Coronary artery (tissue), 2 donors: ENCODE data around the gene NAA16.

Experiments
- DNase-seq: peaks from one replicate; pipeline ENCODE4 v3.0.0-alpha.2; 2017; ENCODE audit warnings: low spot score
- H3K27ac ChIP-seq, 2 donors: fragments of 200-600 bp; sonication (generic); one replicate each; pipeline ENCODE4 v1.5.1; 2016 to 2019
- H3K4me3 ChIP-seq: fragments of 200-600 bp; sonication (generic); 2 replicates; pipeline ENCODE4 v1.5.1; 2016; ENCODE audit warnings: mild to moderate bottlenecking, moderate library complexity
- TF ChIP-seq, protein P1 (sequence below): fragments of 200-600 bp; sonication (generic); IDR thresholded peaks from one replicate; pipeline ENCODE4 v1.5.1; 2019; ENCODE audit warnings: antibody characterized with exemption

The NAA16 gene

DNA sequence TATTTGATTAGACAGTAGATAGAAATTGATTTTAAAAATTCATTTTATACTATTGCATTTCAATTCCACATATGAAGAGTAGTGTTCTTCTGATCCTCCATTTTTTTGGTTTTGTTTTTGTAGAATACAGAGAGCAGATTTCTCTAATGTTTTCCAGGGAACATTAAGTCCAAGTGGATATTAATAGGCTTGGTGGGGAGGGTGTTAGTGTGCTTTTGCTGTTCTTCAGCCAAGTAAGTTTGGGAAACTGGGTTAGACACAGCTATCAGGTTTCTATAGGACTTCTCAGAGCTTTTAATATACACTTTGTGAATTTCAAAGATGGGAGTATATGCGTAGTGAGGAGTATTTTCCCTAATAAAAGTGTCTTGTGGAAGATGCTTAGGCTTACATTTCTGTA lies 21.8 kb downstream of the NAA16 start:
- DNase-seq, result no peak
- H3K27ac ChIP-seq, result no peak overlapping the region
- H3K4me3 ChIP-seq, result no peak overlapping the region
- TF ChIP-seq, protein P1, sequence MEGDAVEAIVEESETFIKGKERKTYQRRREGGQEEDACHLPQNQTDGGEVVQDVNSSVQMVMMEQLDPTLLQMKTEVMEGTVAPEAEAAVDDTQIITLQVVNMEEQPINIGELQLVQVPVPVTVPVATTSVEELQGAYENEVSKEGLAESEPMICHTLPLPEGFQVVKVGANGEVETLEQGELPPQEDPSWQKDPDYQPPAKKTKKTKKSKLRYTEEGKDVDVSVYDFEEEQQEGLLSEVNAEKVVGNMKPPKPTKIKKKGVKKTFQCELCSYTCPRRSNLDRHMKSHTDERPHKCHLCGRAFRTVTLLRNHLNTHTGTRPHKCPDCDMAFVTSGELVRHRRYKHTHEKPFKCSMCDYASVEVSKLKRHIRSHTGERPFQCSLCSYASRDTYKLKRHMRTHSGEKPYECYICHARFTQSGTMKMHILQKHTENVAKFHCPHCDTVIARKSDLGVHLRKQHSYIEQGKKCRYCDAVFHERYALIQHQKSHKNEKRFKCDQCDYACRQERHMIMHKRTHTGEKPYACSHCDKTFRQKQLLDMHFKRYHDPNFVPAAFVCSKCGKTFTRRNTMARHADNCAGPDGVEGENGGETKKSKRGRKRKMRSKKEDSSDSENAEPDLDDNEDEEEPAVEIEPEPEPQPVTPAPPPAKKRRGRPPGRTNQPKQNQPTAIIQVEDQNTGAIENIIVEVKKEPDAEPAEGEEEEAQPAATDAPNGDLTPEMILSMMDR, result no peak

DNA sequence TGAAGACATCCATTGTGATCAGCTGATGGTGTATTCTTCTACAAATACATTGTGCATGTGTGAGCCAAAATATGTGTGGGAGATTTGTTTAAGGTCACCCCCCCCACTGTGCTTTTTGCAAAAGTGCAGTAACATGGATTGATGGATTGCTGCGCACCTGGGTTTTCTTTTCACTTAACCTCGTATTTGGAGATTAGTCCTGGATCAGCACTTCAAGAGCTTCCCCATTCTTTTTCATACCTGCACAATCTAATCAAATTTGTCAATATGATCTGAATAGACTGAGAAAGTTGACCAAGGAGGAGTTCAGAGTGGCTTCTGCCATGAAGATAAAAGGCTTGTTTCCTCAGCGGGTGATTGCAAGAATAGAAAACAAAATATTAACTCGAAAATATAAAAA lies 23.7 kb downstream of the NAA16 start:
- TF ChIP-seq, protein P1, result no peak
- DNase-seq, result no peak
- Histone ChIP-seq H3K27ac (no peak overlapping the region), H3K4me3 (no peak overlapping the region)

DNA sequence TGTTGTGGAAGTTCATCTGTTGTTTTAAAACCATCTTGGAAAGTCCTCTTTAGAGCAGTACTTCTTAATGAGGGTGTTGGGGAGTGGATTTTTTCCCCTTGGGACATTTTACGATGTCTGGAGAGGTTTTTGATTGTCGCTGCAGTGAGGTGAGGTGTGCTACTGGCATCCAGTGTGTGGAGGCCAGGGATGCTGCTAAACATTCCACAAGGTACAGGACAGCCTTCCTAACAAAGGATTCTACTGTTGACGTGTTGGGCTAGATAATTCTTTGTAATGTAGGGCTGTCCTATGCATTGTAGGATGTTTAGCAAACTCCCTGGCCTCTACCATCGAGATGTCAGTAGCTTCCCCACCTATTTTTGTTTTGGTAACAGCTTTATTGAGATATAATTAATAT lies 33.3 kb downstream of the NAA16 start:
- TF ChIP-seq, protein P1, result no peak
- Histone ChIP-seq H3K27ac (no peak overlapping the region), H3K4me3 (no peak overlapping the region)
- no peak for DNase-seq

DNA sequence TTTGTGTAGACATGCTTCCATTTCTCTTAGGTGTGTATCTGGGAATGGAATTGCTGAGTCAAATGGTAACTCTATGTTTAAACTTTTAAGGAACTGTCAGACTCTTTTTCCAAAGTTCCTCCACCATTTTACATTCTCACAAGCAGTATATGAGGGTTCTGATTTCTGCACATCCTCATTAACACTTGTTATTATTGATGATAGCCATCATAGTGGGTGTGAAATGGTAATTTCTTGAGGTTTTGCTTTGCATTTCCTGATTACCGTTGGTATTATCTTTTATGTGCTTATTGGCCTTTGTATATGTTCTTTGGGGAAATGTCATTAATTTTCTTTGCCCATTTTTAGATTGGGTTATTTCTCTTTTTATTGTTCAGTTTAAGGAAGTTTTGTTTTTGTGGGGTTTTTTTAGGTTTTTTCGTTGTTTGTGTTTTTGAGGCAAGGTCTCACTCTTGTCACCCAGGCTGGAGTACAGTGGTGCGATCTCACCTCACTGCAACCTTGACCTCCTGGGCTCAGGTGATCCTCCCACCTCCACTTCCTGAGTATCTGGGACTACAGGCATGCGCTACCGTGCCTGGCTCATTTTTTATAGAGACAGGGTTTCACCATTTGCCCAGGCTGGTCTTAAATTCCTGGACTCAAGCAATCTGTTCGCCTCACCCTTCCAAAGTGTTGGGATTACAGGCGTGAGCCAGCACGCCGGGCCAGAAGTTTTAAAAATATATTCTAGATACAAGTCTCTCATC lies 34.3 kb downstream of the NAA16 start:
- Histone ChIP-seq H3K4me3 (no peak overlapping the region), H3K27ac (no peak overlapping the region)
- DNase-seq, result no peak
- TF ChIP-seq, protein P1, result no peak

DNA sequence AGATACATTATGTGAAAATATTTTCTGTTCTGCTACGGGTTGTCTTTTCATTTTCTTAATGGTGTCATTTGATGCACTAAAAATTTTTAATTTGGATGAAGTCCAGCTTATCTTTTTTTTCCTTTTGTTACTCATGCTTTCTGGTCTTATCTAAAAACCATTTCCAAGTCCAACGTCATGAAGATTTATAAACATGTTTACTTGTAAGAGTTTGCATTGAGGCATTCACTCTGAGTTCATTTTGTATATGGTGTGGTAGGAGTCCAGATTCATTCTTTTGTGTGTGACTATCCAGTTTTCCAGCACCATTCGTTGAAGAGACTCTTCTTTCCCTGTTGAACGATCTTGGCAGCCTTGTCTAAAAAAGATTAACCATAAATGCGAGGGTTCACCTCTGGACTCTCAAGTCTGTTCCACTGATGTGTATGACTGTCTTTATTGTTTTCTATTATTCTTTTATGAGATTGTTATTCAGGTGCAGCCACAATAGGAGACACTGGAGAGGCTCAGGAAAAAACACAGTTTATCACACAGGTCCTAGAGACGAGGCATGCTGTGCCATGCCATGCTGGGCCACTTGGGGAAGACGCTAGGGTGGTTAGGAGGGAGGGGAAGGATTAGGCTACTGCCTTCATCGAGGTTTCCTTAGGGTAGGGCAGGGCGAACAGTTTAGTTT lies 35.0 kb downstream of the NAA16 start:
- TF ChIP-seq, protein P1, result no peak
- no peak overlapping the region for H3K4me3 ChIP-seq
- no peak for DNase-seq
- H3K27ac ChIP-seq, result peak overlapping the region in 1 of 2 donors; percentile 8

DNA sequence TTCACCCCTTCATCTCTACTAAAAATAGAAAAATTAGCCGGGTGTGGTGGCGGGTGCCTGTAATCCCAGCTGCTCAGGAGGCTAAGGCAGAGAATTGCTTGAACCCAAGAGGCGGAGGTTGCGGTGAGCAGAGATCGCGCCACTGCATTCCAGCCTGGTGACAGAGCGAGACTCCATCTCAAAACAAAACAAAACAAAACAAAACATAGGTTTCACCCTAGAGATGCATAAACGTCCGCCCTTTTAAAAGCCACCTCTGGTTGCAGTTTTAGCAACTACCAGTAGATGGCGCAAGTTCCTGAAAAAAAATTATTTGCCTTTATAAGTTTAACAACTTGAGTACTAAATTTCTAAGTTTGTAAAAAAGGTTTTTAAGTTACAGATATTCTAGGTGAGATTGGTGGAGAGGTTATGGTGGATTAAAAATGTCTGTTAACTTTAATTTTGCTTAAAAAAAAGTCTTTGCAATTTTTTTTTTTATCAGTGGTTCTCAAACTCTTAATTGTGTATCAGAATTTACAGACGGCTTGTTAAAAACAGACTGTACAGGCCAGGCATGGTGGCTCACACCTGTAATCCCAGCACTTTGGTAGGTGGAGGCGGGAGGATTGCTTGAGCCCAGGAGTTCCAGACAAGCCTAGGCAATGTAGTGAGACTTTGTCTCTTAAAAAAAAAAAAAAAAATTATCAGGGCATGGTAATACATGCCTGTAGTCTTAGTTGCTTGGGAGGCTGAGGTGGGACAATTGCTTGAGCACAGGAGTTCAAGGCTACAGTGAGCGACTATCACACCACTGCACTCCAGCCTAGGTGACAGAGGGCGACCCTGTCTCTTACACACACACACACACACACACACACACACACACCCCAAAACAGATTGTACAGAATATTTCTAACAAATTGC lies 42.1 kb downstream of the NAA16 start:
- TF ChIP-seq, protein P1, result peak; percentile 75
- Histone ChIP-seq H3K27ac (no peak overlapping the region), H3K4me3 (no peak overlapping the region)
- DNase-seq, result no peak
